ENCODE data around the gene IMP4.
A peak's percentile ranks its signal among the peaks of the same experiment; 100 is the strongest.

The IMP4 gene

DNA sequence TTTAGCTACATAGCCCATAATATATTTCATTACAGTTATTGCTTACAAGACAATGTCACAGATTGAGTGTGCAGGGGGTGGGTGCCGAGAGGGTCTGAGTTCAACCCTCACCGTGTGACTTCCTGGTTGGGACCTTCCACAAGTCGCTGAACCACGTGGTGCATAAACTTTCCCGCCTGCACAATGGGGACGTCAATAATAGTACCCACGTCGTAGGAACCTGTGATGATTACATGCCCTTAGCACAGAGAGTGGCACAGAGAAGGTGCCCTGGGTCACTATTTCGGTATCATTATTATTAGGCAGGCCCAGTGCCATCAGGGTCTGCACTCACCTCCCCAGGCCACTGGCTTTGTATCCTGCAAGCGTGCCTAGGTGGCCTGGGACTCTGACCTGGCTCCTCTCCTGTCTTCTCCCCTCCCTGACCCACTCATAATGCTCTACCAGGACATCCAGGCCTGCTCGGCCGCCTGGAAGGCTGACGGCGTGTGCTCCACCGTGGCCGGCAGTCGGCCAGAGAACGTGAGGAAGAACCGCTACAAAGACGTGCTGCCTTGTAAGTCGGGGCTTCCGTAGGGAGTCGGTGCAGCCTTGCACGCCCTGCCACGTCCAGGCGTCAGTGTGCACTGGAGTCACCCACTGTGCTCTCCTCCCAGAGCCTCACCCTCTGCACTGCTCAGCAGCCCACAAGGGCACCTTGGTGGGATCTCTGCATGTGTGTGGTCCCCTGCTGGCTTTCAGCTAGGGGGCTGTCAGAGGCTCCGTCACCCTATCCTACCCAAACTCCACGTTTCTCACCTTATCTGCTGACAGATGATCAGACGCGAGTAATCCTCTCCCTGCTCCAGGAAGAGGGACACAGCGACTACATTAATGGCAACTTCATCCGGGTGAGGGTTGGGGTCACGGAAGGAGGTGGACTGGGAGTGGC, 16.0 kb downstream of the IMP4 start:
- DNase-seq = no peak

DNA sequence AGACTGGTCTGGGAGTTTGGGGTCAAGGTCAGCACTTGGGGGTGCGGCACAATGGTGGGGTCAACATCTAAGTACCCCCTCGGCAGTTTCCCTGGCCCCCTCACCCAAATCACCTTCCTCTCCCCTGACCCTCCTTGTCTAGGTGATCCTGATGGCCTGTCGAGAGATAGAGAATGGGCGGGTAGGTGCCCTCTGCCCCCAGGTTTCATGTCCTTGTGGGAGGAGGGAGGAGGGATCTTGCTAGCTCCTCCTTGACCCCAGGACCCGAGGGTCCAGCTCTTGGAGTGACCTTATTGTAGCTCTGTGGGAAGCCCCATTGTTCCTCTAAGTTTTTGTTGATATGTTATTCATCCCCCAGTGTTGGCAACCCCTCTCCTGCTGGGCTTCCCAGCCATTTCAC, 16.8 kb downstream of the IMP4 start:
- no peak for DNase-seq

DNA sequence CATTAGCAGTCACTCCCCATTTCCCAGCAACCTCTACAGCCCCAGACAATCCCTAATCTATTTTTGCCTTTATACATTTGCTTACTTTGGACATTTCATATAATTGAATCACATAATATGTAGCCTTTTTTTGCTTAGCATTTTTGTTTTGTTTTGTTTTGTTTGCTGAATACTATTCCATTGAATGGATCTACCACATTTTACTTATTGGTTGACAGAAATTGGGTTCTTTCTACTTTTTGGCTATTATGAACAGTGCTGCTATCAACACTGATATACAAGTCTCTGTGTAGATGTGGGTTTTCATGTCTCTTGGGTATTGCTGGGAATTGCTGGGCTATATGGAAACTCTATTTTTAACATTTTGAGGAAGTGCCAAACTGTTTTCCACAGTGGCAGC, 20.8 kb downstream of the IMP4 start:
- DNase-seq = no peak

DNA sequence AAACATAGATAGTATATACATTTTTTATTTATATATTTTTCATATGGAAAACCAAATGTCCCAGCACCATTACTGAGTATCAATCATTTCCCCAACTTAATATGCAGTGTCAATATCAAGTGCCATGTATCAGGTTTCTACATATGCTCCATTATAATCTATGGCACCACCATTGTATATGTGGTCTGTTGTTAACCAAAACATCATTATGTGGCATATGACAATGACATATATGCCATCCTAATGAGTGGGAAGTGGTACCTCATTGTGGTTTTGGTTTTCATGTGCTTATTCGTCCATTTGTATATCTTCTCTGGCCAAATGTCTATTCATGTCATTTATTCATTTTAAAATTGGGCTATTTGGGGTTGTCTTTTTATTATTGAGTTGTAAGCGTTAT, 22.4 kb downstream of the IMP4 start:
- no peak for DNase-seq

DNA sequence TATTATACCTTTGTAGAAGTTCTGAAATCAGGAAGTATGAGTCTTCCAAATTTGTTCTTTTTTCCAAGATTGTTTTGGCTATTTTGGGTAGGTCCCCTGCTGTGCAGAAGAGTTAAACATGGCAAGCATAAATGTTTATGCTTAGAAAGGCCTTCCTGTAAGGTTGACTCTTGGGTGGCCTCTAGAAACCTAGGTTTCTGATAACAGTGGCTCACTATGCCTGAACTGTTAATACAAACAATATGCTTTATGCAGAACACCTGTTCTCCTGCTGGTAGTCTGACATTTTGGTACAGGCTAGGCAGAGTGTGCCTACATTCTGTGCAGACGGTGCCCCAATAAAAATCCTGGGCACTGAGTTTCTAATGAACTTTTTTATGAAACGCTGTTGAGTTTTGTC, 23.3 kb downstream of the IMP4 start:
- no peak for DNase-seq

DNA sequence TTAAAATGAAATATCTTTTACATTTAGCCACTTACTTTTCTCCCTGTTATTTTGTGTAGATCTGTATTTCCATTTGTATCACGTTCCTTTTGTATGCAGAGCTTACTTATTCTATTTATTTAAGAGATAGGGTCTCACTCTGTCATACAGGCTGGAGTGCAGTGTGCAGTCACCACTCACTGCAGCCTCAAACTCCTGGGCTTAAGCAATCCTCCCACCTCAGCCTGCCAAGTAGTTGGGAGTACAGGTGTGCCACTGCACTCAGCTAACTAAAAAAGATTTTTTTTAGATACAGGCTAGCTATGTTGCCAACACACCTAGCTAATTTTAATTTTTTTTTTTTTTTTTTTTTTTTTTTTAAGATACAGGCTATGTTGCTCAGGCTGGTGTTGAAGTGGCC, 24.0 kb downstream of the IMP4 start:
- no peak for DNase-seq

DNA sequence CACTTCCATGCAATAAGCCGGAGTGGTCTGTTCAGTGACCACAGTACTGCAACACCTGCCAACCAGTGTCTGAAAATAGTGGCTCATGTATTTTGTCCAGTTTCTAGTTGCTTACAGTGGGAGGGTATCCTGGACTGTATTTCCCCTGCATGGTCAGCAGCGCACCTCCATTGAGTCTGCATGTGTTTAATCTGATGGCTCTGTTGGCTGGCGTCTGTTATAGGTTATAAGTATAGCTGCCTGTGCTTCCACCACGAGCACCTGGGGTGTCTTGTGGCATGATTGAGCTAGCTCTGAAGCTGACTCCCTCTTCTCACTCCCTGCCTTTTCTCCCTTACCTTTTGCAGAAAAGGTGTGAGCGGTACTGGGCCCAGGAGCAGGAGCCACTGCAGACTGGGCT, 26.1 kb downstream of the IMP4 start:
- DNase-seq = no peak

DNA sequence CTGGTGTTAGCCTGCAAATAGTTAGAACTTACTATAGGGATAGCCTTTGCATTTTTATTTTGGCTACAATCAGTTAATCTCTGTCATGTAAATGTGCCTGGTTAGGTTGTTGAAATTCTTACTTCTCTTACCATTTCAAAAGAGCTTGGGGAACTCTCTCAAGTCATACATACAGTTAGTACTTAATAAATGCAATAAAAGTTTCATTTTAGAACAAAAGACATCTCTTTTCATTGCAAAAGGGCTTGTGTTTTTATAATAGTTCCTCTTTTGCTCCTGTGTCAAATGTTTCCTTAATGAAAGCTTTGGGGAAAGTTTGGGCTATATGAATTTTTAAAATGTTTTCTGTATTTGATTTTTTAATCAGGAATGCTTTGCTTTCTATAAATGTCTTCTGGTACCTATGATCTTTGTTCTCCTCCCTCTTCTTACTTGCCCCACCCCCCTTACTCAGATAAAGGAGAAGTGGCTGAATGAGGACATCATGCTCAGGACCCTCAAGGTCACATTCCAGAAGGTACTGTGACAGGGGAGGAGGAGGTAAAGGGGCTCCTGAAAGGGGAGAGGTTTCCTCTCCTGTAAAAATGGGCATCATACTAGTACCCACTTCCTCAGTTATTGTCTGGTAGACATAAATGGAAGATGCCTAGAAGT, 26.7 kb downstream of the IMP4 start:
- no peak for DNase-seq

DNA sequence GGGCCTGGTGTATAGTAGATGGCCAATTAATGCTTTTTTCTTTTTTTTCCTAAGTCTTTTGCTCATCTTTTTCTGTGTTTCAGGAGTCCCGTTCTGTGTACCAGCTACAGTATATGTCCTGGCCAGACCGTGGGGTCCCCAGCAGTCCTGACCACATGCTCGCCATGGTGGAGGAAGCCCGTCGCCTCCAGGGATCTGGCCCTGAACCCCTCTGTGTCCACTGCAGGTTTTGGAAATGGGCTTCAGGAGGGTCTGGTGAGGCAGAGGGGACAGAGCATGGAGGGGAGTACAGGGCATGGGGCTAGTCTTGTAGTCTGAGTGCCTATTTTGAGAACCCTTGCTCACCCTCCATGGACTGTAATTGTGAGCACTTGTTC, 27.3 kb downstream of the IMP4 start:
- DNase-seq = no peak

DNA sequence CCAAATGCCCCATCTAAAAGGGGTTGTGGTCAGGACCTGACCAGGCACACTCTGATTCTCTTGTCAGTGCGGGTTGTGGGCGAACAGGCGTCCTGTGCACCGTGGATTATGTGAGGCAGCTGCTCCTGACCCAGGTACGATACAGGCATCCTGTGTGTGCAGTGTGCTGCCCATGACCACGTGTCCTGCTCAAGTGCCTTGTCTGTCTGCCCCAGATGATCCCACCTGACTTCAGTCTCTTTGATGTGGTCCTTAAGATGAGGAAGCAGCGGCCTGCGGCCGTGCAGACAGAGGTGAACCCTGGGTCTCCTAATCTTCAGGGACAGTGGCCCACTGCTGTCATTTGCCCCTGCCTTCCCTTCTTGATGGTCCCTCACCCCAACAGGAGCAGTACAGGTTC, 27.8 kb downstream of the IMP4 start:
- DNase-seq = peak; percentile 13

DNA sequence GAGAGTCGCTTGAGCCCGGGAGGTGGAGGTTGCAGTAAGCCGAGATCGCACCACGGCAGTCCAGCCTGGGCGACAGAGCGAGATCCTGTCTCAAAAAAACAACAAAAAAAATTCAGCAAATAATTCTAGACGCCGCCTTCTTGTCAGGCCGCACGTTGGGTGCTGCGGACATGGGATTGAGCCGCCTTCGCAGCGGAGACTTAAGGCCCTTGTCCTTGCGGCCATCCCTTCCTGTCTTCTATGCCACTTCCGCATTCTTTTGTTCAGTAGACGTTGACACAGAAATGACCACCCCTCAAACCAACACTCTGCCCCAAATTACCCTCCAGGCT, 29.0 kb downstream of the IMP4 start:
- DNase-seq = peak; percentile 57

DNA sequence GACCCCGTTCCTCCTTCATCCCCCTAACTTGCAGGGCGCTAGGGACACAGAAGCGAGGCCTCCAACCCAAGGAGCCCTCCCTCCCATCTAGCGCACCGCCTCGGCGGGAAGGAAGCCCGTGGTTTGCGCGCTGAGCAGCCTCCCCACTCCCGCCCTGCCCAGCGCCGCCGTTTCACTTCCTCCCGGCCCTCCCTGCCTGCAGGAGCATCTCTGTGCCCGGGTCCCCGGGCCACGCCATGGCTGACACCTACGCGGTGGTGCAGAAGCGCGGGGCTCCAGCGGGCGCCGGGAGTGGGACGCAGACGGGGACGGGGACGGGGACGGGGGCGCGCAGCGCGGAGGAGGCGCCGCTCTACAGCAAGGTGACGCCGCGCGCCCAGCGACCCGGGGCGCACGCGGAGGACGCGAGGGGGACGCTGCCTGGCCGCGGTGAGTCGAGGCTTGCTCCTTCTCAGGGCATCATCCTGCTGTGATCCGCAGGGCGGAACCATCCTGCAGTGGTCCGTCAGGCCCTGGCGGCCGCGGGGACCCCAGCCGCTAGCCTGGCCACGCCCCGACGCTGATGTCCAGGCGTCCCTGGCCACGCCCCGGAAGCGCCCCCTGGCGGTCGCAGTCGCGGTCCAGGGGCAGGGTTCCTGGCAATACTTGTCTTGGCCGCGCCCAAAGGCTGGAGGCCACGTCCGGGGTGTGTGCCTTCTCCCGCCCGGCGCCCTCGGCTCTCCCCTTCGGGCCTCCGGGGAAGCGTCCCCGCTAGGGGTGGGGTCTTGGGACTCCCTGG, 29.5 kb downstream of the IMP4 start:
- peak; percentile 85 for DNase-seq

DNA sequence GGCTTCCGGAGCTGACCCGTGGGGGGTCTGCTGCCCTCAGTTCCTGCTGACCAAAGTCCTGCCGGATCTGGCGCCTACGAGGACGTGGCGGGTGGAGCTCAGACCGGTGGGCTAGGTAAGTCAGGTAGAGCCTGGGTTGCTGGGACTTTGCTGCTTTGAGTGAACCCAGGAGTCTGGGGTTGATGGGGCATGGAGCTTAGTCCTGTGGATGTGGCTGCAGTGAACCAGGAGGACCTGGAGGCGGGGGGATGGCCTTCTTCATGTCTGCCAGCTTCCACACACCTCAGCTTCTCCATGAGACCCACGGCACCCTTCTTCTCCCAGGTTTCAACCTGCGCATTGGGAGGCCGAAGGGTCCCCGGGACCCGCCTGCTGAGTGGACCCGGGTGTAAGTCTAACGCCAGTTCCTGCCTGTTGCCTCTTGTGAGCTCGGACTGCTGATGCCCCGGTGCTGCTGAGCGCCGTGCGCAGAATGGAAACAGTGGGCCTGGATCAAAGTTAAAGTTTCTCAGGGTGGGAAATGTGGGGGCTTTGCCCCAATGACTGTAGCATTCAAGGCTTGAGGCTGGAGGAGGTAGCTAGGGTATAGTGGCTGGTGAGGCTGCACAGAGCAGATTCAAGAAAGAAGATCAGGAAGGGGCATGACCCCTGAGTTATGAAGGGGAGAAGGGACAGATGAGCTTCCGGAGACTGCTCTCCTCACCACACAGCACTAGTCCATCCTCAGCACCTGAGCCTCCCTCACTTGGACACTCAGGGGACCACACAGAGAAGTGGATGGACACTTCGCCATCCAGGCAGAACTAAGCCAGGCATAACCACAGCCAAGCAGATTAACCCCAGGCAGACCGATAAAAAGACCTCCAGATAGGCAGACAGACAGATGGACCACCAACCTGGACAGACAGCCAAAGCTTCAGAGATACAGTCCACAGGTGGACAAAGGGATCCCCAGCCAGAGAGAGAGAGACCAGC, 30.4 kb downstream of the IMP4 start:
- DNase-seq = no peak

DNA sequence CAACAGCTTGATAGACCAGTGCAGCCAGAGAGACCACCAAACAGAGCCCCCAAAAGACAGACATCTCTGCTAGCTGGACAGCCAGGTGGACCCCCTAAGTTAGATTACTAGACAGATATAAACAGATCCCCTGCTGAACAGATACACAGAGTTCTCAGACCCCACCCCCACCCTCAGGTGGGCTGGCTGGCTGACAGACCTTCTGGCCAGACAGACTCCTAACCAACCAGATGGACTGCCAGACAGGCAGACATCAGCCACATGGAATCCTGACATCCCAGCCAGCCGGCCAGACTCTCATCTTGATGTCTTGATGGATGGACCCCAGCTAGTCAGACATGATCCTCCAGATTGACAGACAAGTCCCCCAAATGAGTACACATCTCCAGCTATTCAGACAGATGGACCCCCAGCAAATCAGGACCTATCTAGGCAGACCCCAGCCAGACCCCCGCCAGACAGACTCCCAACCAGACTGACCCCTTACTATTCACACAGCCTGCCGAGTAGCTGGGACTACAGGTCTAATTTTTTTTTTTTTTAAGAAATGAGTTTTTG, 31.2 kb downstream of the IMP4 start:
- no peak for DNase-seq

DNA sequence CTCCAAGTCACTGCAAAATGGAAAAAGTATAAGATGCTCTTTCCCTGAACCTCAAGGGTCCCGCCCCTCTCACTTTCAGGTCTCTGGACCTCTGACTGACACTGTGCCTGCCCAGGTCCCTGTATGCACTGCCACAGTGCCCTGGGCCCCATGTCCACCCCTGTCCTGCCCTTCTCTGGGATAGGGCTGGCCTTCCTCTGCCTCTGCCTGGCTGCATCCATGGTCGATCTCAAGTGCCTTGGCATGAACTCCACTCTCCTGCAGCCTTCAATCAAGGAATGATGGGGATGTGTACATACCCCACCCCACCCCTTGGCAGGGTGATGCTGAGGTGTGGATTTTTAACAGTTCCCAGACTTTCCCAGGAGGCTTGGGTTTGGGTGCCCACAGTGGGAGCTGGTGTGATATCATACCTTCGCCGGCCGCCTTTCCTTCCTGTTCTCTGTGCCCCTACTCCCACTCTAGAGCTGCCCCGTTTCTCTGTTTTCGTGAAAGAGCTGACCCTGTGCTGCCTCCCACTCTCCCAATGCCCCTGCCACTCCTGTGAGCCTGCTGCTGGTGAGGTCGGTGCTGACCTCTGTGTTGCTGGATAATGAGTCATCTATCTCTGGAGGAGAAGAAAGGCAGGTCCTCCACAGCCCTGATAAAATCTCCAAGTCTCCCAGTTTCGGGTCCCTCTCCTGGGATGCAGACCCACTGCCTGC, 32.0 kb downstream of the IMP4 start:
- no peak for DNase-seq

DNA sequence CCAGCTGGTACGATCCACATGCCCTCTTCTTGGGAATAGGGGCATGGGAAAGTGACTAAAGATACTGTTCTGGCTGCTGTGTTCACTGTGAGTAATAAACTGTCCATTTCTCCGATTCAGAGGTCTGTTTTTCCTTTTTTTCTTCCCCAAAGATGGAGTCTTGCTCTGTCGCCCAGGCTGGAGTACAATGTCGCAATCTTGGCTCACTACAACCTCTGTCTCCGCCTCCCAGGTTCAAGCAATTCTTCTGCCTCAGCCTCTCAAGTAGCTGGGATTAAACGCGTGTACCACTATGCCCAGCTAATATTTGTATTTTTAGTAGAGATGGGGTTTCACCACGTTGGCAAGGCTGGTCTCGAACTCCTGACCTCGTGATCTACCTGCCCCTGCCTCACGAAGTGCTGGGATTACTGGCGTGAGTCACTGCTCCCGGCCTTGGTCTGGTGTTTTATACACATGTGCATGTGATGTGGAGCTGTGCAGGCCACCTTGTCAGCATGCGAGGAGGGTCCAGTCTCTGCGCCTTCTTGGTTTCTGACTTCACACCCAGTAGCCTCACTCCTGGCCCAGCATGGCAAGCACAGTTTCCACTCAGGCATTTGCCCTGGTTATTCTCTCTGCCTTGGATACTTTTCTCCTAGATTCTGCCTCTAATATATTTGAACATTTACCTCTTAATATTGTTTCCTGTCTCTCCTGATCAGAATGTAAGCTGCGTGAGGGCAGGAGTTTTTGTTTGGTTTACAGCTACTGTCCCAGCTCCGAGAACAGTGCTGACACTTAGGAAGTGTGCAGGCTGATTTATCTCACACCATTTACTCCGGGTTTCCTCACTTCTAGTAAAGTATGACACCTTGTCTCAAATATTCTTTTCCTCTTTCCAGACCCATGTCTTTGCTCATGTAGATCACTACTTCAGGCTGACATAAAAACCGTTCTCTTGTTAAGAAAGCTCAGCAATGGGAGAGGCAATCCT, 32.9 kb downstream of the IMP4 start:
- DNase-seq = no peak

DNA sequence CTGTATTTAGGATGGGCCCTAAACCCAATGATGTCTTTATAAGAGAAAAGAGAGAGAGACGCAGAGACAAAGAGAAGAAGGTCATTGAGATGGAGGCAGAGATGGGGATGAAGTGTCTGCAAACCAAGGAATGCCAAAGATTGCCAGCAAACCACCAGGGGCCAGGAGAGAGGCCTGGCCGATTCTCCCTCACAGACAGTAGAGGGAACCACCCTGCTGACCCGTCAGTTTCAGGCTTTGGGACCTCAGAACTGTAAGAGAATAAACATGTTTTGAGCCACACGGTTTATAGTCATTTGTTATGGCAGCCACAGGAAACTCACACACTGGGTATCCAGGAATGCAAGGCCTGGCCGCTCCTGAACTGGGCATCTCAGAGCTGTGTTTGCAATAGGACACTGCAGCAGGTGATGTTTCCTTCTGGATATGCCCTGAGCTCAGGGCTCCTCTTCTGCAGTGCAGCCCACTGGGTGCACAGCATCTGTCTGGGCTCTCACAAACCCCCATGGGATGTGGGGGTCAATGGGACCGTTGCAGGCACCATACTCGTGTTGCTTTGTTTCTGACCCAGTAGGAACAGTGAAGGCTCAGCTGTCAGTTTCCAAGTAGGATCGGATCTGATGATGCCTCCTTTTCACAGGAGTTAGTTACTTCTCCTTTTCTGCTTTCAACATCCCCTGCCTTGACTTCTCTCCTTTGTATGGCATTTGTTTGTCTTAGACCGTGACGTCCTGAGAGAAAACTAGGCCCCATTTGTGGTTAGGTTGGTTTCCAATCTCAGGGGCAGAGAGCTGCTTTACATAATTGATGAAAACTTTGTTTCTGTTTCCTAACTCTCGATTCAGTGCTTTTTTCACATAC, 34.0 kb downstream of the IMP4 start:
- no peak for DNase-seq

DNA sequence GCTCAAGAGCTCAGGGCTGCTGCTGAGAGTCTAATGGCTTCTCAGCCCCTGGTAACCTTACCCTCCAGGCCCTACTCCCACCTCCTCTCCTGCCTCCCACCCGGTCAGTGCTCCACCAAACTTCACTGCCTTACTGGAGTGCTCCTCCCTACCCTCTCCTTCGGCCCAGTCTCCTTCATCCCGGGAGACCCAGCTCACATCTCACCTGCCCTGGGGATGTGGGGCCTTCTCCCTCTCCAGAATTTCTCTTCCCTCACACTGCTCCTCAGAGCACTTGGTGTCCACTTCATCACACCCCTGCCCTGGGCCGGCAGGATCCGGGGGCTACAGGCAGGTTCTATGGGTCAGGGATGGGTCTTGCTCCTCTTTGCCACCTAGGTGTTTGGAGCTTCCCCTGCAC, 34.8 kb downstream of the IMP4 start:
- no peak for DNase-seq

DNA sequence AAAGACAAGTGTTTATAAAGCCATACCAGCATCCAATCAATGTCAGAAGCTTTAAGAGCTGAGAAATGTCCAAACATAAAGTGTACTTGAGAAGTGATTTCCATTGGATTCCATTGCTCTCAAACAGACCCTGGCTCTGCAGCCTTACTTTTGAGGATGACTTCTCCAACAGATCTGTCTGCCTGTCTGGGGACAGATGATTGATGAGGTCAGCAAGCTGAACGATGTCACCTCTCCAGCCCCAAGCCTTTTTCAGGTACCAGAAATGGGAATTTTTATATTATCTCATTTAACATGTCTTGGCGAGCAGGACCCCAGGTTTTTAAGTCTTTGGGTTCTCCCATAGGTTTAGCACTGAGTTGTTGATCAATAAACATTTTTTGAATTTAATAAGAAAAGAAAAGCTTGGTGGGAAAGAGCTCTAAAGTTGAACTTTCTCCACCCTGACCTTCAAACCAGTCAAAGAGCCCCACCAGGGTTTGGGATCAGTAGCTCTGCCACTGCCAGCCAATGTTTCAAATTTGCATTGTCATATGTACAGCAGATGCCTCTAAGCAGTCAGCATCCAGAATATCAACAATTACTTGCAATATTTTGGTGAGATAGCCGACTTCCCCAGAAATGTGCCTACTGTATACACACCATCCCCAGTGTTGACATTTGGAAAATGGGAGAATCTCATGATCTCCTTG, 35.7 kb downstream of the IMP4 start:
- DNase-seq = no peak

All from NCI-H510A treated with DMSO at 0.1 percent for 48 hours (cell line).